CD8-positive, alpha-beta memory T cell (primary cell): ENCODE measurements around the gene PRKAR1B. TPM values are rescaled to one million over a fixed set of nuclear protein-coding genes. Genes with fewer than 3 reads are reported as not detected.
A peak's percentile ranks its signal among the peaks of the same experiment; 100 is the strongest.

ENCODE experiments used
- CTCF ChIA-PET: fragments of 350-600 bp; sonication (Branson Sonifier 250); formaldehyde crosslinking; loops from one replicate; lab custom pipeline; 2021; ENCODE audit warnings: antibody characterized with exemption; lab: Charles Lee
- POLR2A ChIA-PET: fragments of 350-600 bp; sonication (Branson Sonifier 250); formaldehyde crosslinking; loops from one replicate; lab custom pipeline; 2021; ENCODE audit warnings: antibody characterized with exemption; lab: Charles Lee
- DNase-seq, 5 donors: peaks; one replicate each; pipeline versions ENCODE4 v3.0.0 to v3.0.0-alpha.2; 2020 to 2022; ENCODE audit warnings: mixed read lengths in 1 of 5
- H3K27ac ChIP-seq: one replicate; pipeline ENCODE4 v1.7.0; 2013; ENCODE audit warnings: low read depth, mild to moderate bottlenecking, low read length, moderate library complexity
- H3K27me3 ChIP-seq: 2 replicates; pipeline ENCODE4 v1.7.0; 2013; ENCODE audit warnings: low read length, mild to moderate bottlenecking; ENCODE audit not compliant: insufficient read depth, poor library complexity, severe bottlenecking
- H3K36me3 ChIP-seq: 2 replicates; pipeline ENCODE4 v1.7.0; 2013; ENCODE audit warnings: mild to moderate bottlenecking, low read length, moderate library complexity; ENCODE audit not compliant: insufficient read depth
- H3K4me1 ChIP-seq: 2 replicates; pipeline ENCODE4 v1.7.0; 2013; ENCODE audit warnings: mild to moderate bottlenecking, low read length, moderate library complexity; ENCODE audit not compliant: insufficient read depth
- H3K4me3 ChIP-seq: 2 replicates; pipeline ENCODE4 v1.7.0; 2013; ENCODE audit warnings: mild to moderate bottlenecking, low read length
- H3K9me3 ChIP-seq: 2 replicates; pipeline ENCODE4 v1.7.0; 2013; ENCODE audit warnings: mild to moderate bottlenecking, low read length
- H3K27ac Mint-ChIP-seq, 8 donors: one replicate each; pipeline ENCODE4 v1.8.0; 2020 to 2021; ENCODE audit warnings: mixed read lengths in 8 of 8, mild to moderate bottlenecking in 6 of 8, inconsistent platforms in 3 of 8, moderate library complexity in 3 of 8
- H3K27me3 Mint-ChIP-seq, 2 donors: one replicate each; pipeline ENCODE4 v1.8.0; 2020 to 2021; ENCODE audit warnings: mixed read lengths in 2 of 2, mild to moderate bottlenecking in 1 of 2, moderate library complexity in 1 of 2
- H3K36me3 Mint-ChIP-seq, 3 donors: one replicate each; pipeline ENCODE4 v1.8.0; 2020 to 2021; ENCODE audit warnings: mixed read lengths in 3 of 3, inconsistent platforms in 1 of 3, mild to moderate bottlenecking in 1 of 3
- H3K4me1 Mint-ChIP-seq, 3 donors: one replicate each; pipeline ENCODE4 v1.8.0; 2020 to 2021; ENCODE audit warnings: mixed read lengths in 3 of 3, inconsistent platforms in 1 of 3, mild to moderate bottlenecking in 1 of 3
- H3K4me3 Mint-ChIP-seq, 7 donors: one replicate each; pipeline ENCODE4 v1.8.0; 2020 to 2021; ENCODE audit warnings: mixed read lengths in 7 of 7, mild to moderate bottlenecking in 6 of 7, moderate library complexity in 4 of 7, inconsistent platforms in 2 of 7
- H3K9me3 Mint-ChIP-seq, 5 donors: one replicate each; pipeline ENCODE4 v1.8.0; 2020 to 2022; ENCODE audit warnings: mixed read lengths in 5 of 5, mild to moderate bottlenecking in 3 of 5, moderate library complexity in 2 of 5, inconsistent platforms in 1 of 5
- polyA plus RNA-seq: library from polyadenylated mRNA; unstranded; fragments of 300-500 nt; fragmentation: Illumina TruSeq; gene quantifications from one replicate; pipeline ENCODE4 v1.2.3, GENCODE V29; 2021
- total RNA-seq, 2 experiments: library from RNA; stranded (reverse); gene quantifications; one replicate each; pipeline ENCODE4 v1.2.3, GENCODE V29; 2021

The PRKAR1B gene
- total and polyA plus RNA-seq, 3 experiments from 2014 or later, result 8.1 to 32.4 (median 28.3) TPM

- peak overlapping the region; percentile 99 to 100 (median 100) for H3K27ac Mint-ChIP-seq
These were observed 122.1 kb downstream of the PRKAR1B start for GRCh38 chr7:604884-605531.

GRCh38 chr7:604001-604883, 122.8 kb downstream of the PRKAR1B start:
- peak overlapping the region; percentile 80 for H3K4me3 ChIP-seq

More at GRCh38 chr7:604884-605531, 122.1 kb downstream of the PRKAR1B start:
- peak in 2 of 5 donors; percentile 20 to 49 for DNase-seq
- Mint-ChIP-seq H3K4me3 (peak overlapping the region; percentile 90 to 99 (median 94)), H3K4me1 (peaks cover 59 to 77% (median 67%) of the 10 kb centered on the region in 3 donors), H3K9me3 (peaks cover 0 to 6% (median 0%) of the 10 kb centered on the region in 5 donors), H3K36me3 (peaks cover 2 to 10% (median 4%) of the 10 kb centered on the region in 3 donors), H3K27me3 (no peaks in the 10 kb centered on the region)
- no peaks in the 10 kb centered on the region for H3K27me3 ChIP-seq
- H3K36me3 ChIP-seq, result no peaks in the 10 kb centered on the region
- CTCF ChIA-PET, result interaction anchor here (1.2 to 1.4 kb wide), 3 partner anchors 9 to 14 kb away, joined by 4 to 5 read pairs (median 5); no protein-coding TSS in a partner anchor
- H3K4me3 ChIP-seq, result peak overlapping the region; percentile 80
- no peaks in the 10 kb centered on the region for H3K9me3 ChIP-seq
- POLR2A ChIA-PET, result interaction anchor here (1.0 to 4.5 kb wide), 4 partner anchors 9 to 21 kb away, joined by 3 to 40 read pairs (median 6); no protein-coding TSS in a partner anchor
- peaks cover 70% of the 10 kb centered on the region for H3K4me1 ChIP-seq
- peak overlapping the region; percentile 96 for H3K27ac ChIP-seq

DNA sequence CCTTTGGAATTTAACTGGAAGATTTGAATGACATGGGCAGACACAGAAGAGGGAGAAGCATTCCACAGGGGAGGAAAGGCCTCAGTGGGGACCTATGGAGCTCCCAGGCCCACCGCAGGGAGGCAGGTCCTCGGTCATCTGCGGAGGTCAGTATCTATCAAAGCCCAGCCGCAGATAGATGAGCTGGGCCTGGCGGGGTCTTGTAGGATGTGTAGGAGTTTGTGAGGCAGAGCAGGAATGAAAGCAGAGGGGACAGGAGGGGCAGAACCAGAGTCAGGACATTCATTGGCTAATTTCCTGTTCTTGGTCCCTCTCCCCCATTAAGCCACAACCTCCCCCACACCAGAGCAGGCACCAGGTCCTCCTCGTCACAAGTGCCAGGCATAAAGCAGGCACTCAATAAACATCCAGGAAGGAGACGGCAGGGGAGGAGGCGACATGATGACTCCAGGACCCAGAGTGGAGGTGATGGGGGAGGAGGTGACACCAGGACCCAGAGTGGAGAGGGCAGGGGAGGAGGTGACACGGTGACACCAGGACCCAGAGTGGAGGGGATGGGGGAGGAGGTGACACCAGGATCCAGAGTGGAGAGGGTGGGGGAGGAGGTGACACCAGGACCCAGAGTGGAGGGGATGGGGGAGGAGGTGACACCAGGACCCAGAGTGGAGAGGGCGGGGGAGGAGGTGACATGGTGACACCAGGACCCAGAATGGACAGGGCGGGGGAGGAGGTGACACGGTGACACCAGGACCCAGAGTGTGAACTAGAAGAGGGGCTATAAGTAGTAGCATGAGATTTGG, 123.7 kb downstream of the PRKAR1B start:
- H3K4me3 ChIP-seq, result no peak overlapping the region
- Mint-ChIP-seq H3K36me3 (peaks cover 2 to 10% (median 4%) of the 10 kb centered on the region in 3 donors), H3K27ac (peak overlapping the region; percentile 99 to 100 (median 100)), H3K4me3 (peak overlapping the region; percentile 59 to 99 (median 72)), H3K4me1 (peaks cover 54 to 72% (median 59%) of the 10 kb centered on the region in 3 donors), H3K27me3 (no peaks in the 10 kb centered on the region), H3K9me3 (peaks cover 0 to 6% (median 0%) of the 10 kb centered on the region in 5 donors)
- H3K9me3 ChIP-seq, result no peaks in the 10 kb centered on the region
- peak in 3 of 5 donors; percentile 38 to 73 (median 56) for DNase-seq
- ChIA-PET POLR2A (interaction anchor here (1.8 to 4.5 kb wide), 2 partner anchors 13 to 19 kb away, joined by 8 to 40 read pairs; no protein-coding TSS in a partner anchor), CTCF (interaction anchor here (1.2 to 1.6 kb wide), 3 partner anchors 14 to 16 kb away, joined by 4 to 5 read pairs (median 5); no protein-coding TSS in a partner anchor)
- peaks cover 56% of the 10 kb centered on the region for H3K4me1 ChIP-seq
- H3K27ac ChIP-seq, result peak overlapping the region; percentile 96
- H3K27me3 ChIP-seq, result no peaks in the 10 kb centered on the region
- no peaks in the 10 kb centered on the region for H3K36me3 ChIP-seq

More at GRCh38 chr7:604001-604883, 122.8 kb downstream of the PRKAR1B start:
- Mint-ChIP-seq H3K4me1 (peaks cover 57 to 75% (median 63%) of the 10 kb centered on the region in 3 donors), H3K27ac (peak overlapping the region; percentile 99 to 100 (median 100)), H3K9me3 (peaks cover 0 to 6% (median 0%) of the 10 kb centered on the region in 5 donors), H3K36me3 (peaks cover 2 to 10% (median 4%) of the 10 kb centered on the region in 3 donors), H3K27me3 (no peaks in the 10 kb centered on the region), H3K4me3 (peak overlapping the region; percentile 90 to 99 (median 94))
- H3K27me3 ChIP-seq, result no peaks in the 10 kb centered on the region
- ChIA-PET POLR2A (interaction anchor here (0.8 to 4.5 kb wide), 5 partner anchors 10 to 21 kb away, joined by 3 to 40 read pairs (median 5); no protein-coding TSS in a partner anchor), CTCF (interaction anchor here (1.2 to 1.4 kb wide), 3 partner anchors 8 to 15 kb away, joined by 4 to 5 read pairs (median 5); no protein-coding TSS in a partner anchor)
- no peaks in the 10 kb centered on the region for H3K9me3 ChIP-seq
- peak; percentile 87 to 97 (median 92) for DNase-seq
- H3K4me1 ChIP-seq, result peaks cover 62% of the 10 kb centered on the region
- H3K27ac ChIP-seq, result peak overlapping the region; percentile 96
- H3K36me3 ChIP-seq, result no peaks in the 10 kb centered on the region

DNA sequence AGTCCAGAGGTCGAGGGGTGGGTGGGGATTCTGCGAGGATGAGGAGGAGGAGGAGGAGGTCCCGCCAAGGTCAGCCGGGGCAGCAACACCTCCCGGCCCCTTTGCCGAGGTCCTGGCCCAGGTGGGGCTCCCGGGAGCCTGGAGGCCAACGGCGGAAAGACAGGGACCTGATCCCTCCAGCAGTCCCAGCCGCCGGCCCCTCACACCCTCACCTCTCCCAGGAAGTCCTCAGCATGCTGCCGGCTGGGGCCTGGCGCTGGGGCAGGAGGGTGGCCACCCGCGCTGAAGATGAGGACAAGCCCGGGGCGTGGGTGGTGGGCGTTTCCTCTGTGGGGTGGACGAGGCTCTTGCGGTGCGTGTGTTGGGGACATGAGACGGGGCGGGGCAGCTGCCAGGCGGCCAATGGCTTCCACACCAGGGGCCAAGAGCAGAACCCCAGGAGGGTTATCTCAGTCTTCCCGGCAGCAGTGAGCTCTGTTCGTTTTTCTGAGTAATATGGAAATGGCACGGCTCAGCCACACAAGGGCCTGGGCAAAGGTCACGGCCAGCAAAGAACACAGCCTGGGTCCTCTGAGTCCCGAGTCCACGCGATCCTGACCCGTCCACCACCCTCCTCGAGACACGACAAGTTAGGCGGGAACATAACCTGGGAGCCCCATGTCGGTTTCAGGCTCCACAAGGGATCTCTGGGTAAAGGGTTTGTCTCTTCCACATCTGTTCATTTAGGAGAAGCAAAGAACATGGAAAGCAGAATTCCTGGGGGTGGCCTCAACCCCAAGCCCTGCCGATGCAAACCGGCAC, 124.5 kb downstream of the PRKAR1B start:
- Mint-ChIP-seq H3K27me3 (no peaks in the 10 kb centered on the region), H3K9me3 (peaks cover 0 to 6% (median 0%) of the 10 kb centered on the region in 5 donors), H3K36me3 (peaks cover 2 to 10% (median 4%) of the 10 kb centered on the region in 3 donors), H3K4me3 (peak overlapping the region; percentile 40 to 86 (median 72)), H3K4me1 (peaks cover 47 to 64% (median 52%) of the 10 kb centered on the region in 3 donors), H3K27ac (peak overlapping the region; percentile 99 to 100 (median 100))
- CTCF ChIA-PET, result interaction anchor here (1.6 kb wide), 1 partner anchor 15 kb away, joined by 5 read pairs; no protein-coding TSS in a partner anchor
- H3K27ac ChIP-seq, result peak overlapping the region; percentile 96
- no peaks in the 10 kb centered on the region for H3K27me3 ChIP-seq
- peaks cover 49% of the 10 kb centered on the region for H3K4me1 ChIP-seq
- H3K4me3 ChIP-seq, result no peak overlapping the region
- DNase-seq, result peak in 2 of 5 donors; percentile 31 to 52
- no peaks in the 10 kb centered on the region for H3K9me3 ChIP-seq
- POLR2A ChIA-PET, result interaction anchor here (4.5 kb wide), 1 partner anchor 14 kb away, joined by 40 read pairs; no protein-coding TSS in a partner anchor
- no peaks in the 10 kb centered on the region for H3K36me3 ChIP-seq

- H3K9me3 ChIP-seq, result no peaks in the 10 kb centered on the region
- peak; percentile 65 to 90 (median 76) for DNase-seq
- peaks cover 49% of the 10 kb centered on the region for H3K4me1 ChIP-seq
- peaks cover 2 to 10% (median 4%) of the 10 kb centered on the region in 3 donors for H3K36me3 Mint-ChIP-seq
- peaks cover 0 to 6% (median 0%) of the 10 kb centered on the region in 5 donors for H3K9me3 Mint-ChIP-seq
- POLR2A ChIA-PET, result interaction anchor here (1.3 to 4.5 kb wide), 2 partner anchors 15 to 18 kb away, joined by 4 to 40 read pairs; no protein-coding TSS in a partner anchor
- peak overlapping the region; percentile 96 for H3K27ac ChIP-seq
- CTCF ChIA-PET, result interaction anchor here (1.6 kb wide), 1 partner anchor 16 kb away, joined by 5 read pairs; no protein-coding TSS in a partner anchor
- H3K27me3 Mint-ChIP-seq, result no peaks in the 10 kb centered on the region
- peaks cover 47 to 62% (median 55%) of the 10 kb centered on the region in 3 donors for H3K4me1 Mint-ChIP-seq
- H3K4me3 Mint-ChIP-seq, result peak overlapping the region; percentile 43 to 84 (median 73)
- peak overlapping the region; percentile 97 to 100 (median 100) for H3K27ac Mint-ChIP-seq
- no peaks in the 10 kb centered on the region for H3K27me3 ChIP-seq
- H3K36me3 ChIP-seq, result no peaks in the 10 kb centered on the region
- peak overlapping the region; percentile 47 for H3K4me3 ChIP-seq
These were observed 125.3 kb downstream of the PRKAR1B start for GRCh38 chr7:601595-602340.
